ENCODE results near the gene SNAPC4. TPM values are rescaled to one million over a fixed set of nuclear protein-coding genes. Genes with fewer than 3 reads are reported as not detected.

SNAPC4 gene
- total and polyA plus RNA-seq, 9 of the 15 experiments (the other 6 are each of a cell fraction or from before 2014, with no cell fraction given) = 0.21 to 21.8 (median 8.8) TPM

- no peak for TF ChIP-seq SMAD2 (IDR thresholded peaks at IDR 0.05; ENCODE audit: low read depth, low read length)
- TF ChIP-seq HOMEZ (CRISPR knock-in tag; IDR thresholded peaks at IDR 0.05) = no peak
- TF ChIP-seq ZNF445 (CRISPR knock-in tag; IDR thresholded peaks at IDR 0.05; ENCODE audit: low read depth) = no peak
- TF ChIP-seq ZNF175 (CRISPR knock-in tag; IDR thresholded peaks at IDR 0.05; ENCODE audit: low read depth) = no peak
- no peak for TF ChIP-seq ZNF280B (CRISPR knock-in tag; IDR thresholded peaks at IDR 0.05)
- TF ChIP-seq ZNF644 (tag; IDR thresholded peaks at IDR 0.05; ENCODE audit: low read depth) = no peak
- no peak for TF ChIP-seq TAF7 (tag; IDR thresholded peaks at IDR 0.05)
- no peak for TF ChIP-seq GTF2A2 (tag; IDR thresholded peaks at IDR 0.05)
- no peak for TF ChIP-seq ZNF449 (CRISPR knock-in tag; IDR thresholded peaks at IDR 0.05)
- TF ChIP-seq IRF2 (CRISPR knock-in tag; IDR thresholded peaks at IDR 0.05) = no peak
- TF ChIP-seq RBFOX2 (IDR thresholded peaks at IDR 0.05; ENCODE audit: low read depth, low read length) = no peak
Observed at GRCh38 chr9:136387217-136387616, 12.8 kb downstream of the SNAPC4 start (continued).
